Measurements from ENCODE around the gene ITGA8. TPM values are rescaled to one million over a fixed set of nuclear protein-coding genes. Genes with fewer than 3 reads are reported as not detected.

Gene ITGA8
- total RNA-seq, 2 donors from 2014 or later: not detected

DNA sequence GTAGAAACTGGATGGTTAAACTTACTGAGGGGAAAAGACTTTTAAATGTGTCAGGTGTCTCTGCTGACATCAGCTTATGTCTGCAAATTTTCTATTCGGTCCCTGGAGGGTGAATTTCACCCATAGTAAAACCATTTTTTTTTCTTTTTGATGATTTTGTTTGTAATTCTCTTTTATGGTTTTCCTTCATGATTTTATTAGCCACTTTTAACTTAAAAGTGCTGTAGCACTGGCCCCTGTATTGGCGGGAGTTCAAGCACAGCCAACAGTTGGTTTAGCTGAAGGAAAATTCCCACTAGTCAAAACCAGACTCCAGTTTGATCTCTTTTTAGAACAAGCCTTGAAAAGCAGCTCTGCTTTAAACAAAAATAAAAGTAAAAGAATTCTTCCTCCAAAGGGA is 5.0 kb upstream of the ITGA8 start:
- DNase-seq: no peak
- H3K27me3 Mint-ChIP-seq: peaks cover 24% of the 10 kb centered on the region
- peaks cover 4% of the 10 kb centered on the region for H3K36me3 Mint-ChIP-seq (ENCODE audit: low read depth)
- H3K4me1 Mint-ChIP-seq: no peaks in the 10 kb centered on the region
- H3K4me3 Mint-ChIP-seq: no peak overlapping the region
- no peak overlapping the region for H3K27ac Mint-ChIP-seq
- no peak for ATAC-seq
- H3K9me3 ChIP-seq (ENCODE audit: control insufficient read depth, low read length, poor library complexity, severe bottlenecking): no peaks in the 10 kb centered on the region

DNA sequence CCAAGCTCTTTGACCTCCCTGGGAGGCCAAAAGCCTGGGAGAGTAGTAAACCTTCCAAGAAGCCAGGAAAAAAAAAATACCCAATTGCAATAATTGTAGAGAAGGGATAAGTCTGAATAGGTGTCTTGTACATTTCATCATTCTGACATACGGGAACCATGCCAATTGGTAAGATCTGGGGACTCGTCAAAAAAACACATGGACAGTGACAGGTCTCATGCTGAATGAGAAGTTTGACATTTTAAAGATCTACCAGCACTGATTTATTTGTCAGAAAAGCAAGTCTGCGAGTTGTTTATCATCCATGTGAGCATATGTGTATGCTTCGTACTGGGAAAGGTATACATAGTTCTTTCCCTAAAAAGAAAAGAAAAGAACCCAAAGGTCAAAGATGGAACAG is 4.1 kb upstream of the ITGA8 start:
- ATAC-seq (no peak), DNase-seq (no peak)
- Mint-ChIP-seq H3K27me3 (peaks cover 29% of the 10 kb centered on the region), H3K27ac (no peak overlapping the region), H3K4me1 (peaks cover 1% of the 10 kb centered on the region), H3K36me3 (ENCODE audit: low read depth) (peaks cover 7% of the 10 kb centered on the region), H3K4me3 (no peak overlapping the region)
- H3K9me3 ChIP-seq (ENCODE audit: control insufficient read depth, low read length, poor library complexity, severe bottlenecking): no peaks in the 10 kb centered on the region

DNA sequence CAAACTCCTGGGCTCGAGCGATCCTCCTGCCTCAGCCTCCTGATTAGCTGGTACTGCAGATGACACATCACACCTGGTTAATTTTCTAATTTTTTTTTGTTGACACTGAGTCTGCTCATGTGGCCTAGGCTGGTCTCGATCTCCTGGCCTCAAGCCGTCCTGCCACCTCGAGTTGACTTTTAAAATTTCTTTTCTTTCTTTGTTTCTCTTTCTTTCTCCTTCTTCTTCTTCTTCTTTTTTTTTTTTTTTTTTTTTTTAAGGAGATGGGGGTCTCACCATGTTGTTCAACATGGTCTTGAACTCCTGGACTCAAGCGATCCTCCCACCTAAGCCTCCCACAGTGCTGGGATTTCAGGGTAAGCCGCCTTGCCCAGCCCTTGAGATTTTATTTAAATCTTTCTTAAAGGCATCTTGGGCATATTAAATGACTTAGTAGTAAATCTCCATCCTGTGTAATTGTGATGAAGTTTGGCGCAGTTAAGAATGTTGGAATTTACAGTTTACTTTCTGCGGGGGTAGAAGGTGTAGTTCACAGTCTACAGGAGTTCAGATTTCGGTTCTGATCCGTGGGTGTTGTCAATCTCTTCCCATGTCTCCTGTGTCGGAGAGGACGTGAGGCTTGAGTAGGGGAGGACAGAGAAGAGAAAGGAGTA is 1.0 kb upstream of the ITGA8 start:
- Mint-ChIP-seq H3K27me3 (peaks cover 43% of the 10 kb centered on the region), H3K4me1 (peaks cover 2% of the 10 kb centered on the region), H3K36me3 (ENCODE audit: low read depth) (peaks cover 10% of the 10 kb centered on the region), H3K4me3 (no peak overlapping the region), H3K27ac (no peak overlapping the region)
- DNase-seq (no peak), ATAC-seq (no peak)
- H3K9me3 ChIP-seq (ENCODE audit: control insufficient read depth, low read length, poor library complexity, severe bottlenecking): no peaks in the 10 kb centered on the region

DNA sequence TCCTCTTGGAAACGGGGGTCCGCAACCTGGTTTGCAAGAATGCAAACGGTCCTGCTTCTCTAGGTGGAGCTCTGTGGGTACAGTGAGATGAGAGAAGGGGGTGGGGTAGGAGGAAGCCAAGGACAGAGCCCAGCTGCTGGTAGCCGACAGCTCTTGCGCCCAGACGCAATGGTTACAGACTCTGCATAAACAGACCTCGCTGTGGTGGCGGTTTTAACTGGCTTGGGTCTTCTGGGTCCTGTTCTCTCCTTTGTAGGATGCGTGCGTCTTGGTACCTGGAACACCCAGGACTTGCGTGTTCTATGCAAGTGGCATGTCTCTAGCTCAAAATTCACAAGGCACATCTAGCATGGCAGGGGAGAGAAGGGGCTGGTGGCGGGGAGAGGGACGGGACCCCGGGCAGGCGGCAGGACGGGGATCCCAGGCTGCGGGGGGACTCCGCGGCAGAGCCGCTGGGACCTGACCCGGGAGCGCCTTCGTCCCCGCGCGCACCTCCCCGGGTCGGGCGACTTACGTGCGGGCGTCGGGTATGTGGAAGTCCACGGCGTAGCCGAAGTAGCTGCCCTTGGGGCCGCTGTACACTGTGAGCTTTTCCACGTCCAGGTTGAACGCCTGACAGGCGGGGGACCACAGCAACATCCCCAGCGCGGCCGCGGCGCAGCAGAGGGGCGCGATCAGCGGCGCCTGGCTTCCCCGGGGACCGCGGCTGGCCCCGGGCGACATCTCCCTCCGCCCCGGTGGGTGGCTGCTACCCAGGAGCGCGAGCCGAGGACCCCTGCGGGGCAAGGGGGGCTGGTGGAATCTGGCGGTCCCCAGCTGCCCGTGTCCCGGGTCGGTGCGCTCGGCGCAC is 448 bp downstream of the ITGA8 start:
- Mint-ChIP-seq H3K36me3 (ENCODE audit: low read depth) (peaks cover 10% of the 10 kb centered on the region), H3K4me3 (no peak overlapping the region)
- DNase-seq: no peak

DNA sequence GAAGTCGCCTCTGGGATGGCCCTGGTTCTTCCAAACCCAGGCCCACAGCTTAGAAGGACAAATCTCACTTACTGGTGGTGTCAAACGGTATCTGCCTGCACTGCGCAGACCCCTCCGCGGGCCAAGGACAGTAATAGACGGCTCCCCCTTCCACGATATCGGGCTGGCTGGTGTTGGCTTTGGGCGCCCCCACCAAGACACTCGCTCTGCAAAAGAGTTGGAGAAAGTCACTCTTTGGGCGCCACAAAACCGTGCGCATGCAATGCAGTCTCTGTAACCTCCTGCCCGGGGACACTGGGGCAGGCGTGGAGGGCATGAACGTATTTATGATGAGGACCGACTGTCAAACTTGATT is 1.1 kb downstream of the ITGA8 start:
- no peak overlapping the region for H3K4me3 Mint-ChIP-seq
- no peak overlapping the region for H3K27ac Mint-ChIP-seq
- peaks cover 52% of the 10 kb centered on the region for H3K27me3 Mint-ChIP-seq
- DNase-seq (no peak), ATAC-seq (no peak)
- H3K9me3 ChIP-seq (ENCODE audit: control insufficient read depth, low read length, poor library complexity, severe bottlenecking): no peaks in the 10 kb centered on the region
- H3K36me3 Mint-ChIP-seq (ENCODE audit: low read depth): peaks cover 10% of the 10 kb centered on the region
- peaks cover 2% of the 10 kb centered on the region for H3K4me1 Mint-ChIP-seq

More for the DNA sequence above, 448 bp downstream of the ITGA8 start:
- Mint-ChIP-seq H3K27ac (no peak overlapping the region), H3K27me3 (peaks cover 48% of the 10 kb centered on the region), H3K4me1 (peaks cover 2% of the 10 kb centered on the region)
- no peak for ATAC-seq
- H3K9me3 ChIP-seq (ENCODE audit: control insufficient read depth, low read length, poor library complexity, severe bottlenecking): no peaks in the 10 kb centered on the region

DNA sequence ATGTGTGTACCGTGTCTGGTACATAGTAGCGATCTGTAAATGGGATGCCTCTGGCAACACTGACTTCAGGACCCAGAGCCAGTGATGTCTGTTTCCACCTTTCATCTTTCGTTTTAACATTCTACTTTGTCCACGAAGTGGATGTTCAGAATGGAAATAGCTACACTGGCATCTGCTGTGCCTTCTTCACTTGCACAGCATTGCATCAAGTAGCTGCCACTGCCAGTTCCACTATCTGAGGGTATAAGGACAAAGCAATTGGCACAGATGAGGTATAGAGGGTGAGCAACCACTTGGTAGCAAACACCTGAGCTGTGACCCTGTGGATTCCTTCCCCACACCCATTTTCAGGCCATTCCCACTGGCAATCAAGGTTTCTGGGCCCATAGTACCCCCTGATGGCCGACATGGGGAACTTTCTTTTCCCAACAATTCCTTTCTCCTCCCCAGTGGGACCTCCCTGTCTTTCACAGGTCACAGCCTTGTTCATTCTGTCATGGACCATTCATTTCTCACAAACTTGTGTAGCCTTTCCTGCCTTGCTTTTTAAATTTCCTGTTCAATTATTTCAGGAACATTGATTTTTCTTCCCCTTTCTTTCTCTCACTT is 4.0 kb downstream of the ITGA8 start:
- Mint-ChIP-seq H3K4me3 (no peak overlapping the region), H3K4me1 (peaks cover 2% of the 10 kb centered on the region), H3K27me3 (peaks cover 48% of the 10 kb centered on the region), H3K27ac (no peak overlapping the region), H3K36me3 (ENCODE audit: low read depth) (peaks cover 6% of the 10 kb centered on the region)
- H3K9me3 ChIP-seq (ENCODE audit: control insufficient read depth, low read length, poor library complexity, severe bottlenecking): no peaks in the 10 kb centered on the region
- no peak for ATAC-seq
- DNase-seq: no peak

DNA sequence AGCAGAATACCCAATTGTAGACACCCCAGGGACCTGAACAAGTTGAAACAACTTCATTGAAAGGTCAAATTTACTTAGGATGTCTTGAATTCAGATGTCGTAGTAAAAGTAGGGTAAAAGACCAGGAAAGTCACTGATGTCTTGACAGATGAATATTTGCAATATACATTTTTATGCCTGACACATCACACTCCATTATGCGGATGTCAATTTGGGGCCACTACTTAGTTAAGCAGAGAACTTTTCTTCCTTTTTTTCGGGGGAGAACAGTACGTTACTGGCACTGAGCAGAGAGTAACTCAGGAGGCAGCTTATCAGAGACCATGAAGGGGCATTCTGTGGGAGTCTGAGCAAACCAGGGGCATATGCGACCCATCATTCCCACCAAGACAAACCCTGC is 4.9 kb downstream of the ITGA8 start:
- Mint-ChIP-seq H3K4me3 (no peak overlapping the region), H3K27me3 (peaks cover 52% of the 10 kb centered on the region), H3K36me3 (ENCODE audit: low read depth) (peaks cover 6% of the 10 kb centered on the region), H3K27ac (no peak overlapping the region), H3K4me1 (peaks cover 2% of the 10 kb centered on the region)
- ATAC-seq: no peak
- no peak for DNase-seq
- no peaks in the 10 kb centered on the region for H3K9me3 ChIP-seq (ENCODE audit: control insufficient read depth, low read length, poor library complexity, severe bottlenecking)

DNA sequence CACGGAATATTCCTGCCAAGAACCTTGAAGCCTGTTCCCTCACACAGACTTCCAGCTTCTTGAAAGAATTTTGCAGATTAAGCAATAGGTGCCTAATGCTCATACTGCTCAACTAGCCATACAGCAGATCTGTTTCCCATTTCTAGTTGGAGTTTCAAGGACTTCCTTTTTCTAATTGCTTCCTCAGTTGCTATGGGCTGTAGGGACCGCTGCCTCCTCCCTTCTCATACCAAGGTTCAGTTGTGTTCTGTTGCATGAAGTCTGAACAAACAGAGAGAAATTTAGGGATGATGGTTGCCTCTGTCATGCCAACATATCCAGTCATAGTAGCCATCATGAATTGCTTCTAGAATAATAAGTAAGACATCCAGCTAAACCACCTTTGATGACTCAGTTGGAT is 6.8 kb downstream of the ITGA8 start:
- Mint-ChIP-seq H3K27me3 (peaks cover 39% of the 10 kb centered on the region), H3K4me3 (no peak overlapping the region), H3K36me3 (ENCODE audit: low read depth) (no peaks in the 10 kb centered on the region), H3K27ac (no peak overlapping the region), H3K4me1 (no peaks in the 10 kb centered on the region)
- no peak for DNase-seq
- no peaks in the 10 kb centered on the region for H3K9me3 ChIP-seq (ENCODE audit: control insufficient read depth, low read length, poor library complexity, severe bottlenecking)
- no peak for ATAC-seq

DNA sequence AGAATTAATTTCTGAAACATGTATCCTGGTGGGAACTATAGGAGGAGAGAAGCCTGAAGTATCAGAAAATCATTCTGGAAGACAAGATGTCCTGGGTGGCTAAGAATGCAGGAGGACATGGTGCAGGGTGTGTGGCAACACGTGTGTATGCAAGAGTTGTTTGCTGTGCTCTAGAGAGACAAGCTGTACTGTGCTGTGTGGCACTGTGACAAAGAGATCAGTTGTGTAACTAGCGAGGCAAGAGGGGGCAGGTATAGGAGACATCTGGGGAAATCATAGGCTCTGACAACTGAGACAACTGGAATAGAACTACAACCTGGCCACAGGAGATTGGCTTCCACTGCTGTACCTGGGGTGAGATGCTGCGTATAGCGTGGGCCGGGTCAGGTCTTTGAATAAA is 9.3 kb downstream of the ITGA8 start:
- DNase-seq: no peak
- Mint-ChIP-seq H3K36me3 (ENCODE audit: low read depth) (no peaks in the 10 kb centered on the region), H3K27ac (no peak overlapping the region), H3K4me1 (no peaks in the 10 kb centered on the region), H3K4me3 (no peak overlapping the region), H3K27me3 (peaks cover 29% of the 10 kb centered on the region)
- H3K9me3 ChIP-seq (ENCODE audit: control insufficient read depth, low read length, poor library complexity, severe bottlenecking): no peaks in the 10 kb centered on the region
- no peak for ATAC-seq

DNA sequence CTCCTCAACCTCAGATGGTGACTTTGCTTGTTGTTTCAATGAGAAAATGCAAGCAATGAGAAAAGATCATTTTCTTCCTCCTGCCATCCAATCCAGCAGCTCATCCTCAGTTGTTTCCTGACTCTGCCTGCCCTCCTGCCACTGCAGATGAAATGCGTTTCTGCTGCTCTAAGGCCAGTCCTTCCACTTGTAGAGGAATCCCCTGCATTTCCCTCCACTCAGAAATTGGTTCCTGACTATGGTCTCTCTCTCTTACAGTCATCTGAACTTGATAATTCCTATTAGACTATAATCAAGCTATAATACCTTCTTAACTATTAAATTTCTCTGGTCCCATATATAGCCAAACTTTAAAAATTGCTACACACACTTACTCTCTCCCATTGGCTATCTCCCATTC is 14.4 kb downstream of the ITGA8 start:
- Mint-ChIP-seq H3K36me3 (ENCODE audit: low read depth) (no peaks in the 10 kb centered on the region), H3K27me3 (peaks cover 4% of the 10 kb centered on the region), H3K4me3 (no peak overlapping the region), H3K4me1 (no peaks in the 10 kb centered on the region), H3K27ac (no peak overlapping the region)
- no peak for ATAC-seq
- H3K9me3 ChIP-seq (ENCODE audit: control insufficient read depth, low read length, poor library complexity, severe bottlenecking): no peaks in the 10 kb centered on the region
- no peak for DNase-seq

DNA sequence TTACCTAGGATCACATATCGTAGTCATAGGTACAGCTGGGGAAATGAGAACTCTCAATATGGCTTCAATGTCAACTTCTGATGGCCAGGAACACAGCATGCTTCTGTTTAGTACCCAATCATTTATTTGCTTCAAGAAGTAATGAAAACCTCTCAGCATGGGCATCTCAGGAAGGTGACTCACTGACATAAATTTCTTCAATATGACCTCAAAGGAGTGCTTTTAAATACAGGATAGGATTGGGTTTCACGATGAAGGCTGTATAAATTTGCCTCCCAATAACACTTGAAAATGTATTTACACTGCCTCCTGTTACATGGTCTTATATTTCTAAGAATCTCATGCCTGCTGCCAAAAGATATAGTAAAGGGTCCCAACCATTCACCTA is 15.1 kb downstream of the ITGA8 start:
- no peak overlapping the region for H3K4me3 Mint-ChIP-seq
- no peaks in the 10 kb centered on the region for H3K36me3 Mint-ChIP-seq (ENCODE audit: low read depth)
- ATAC-seq (no peak), DNase-seq (no peak)
- no peak overlapping the region for H3K27ac Mint-ChIP-seq
- H3K9me3 ChIP-seq (ENCODE audit: control insufficient read depth, low read length, poor library complexity, severe bottlenecking): no peaks in the 10 kb centered on the region
- no peaks in the 10 kb centered on the region for H3K4me1 Mint-ChIP-seq
- H3K27me3 Mint-ChIP-seq: peaks cover 7% of the 10 kb centered on the region

DNA sequence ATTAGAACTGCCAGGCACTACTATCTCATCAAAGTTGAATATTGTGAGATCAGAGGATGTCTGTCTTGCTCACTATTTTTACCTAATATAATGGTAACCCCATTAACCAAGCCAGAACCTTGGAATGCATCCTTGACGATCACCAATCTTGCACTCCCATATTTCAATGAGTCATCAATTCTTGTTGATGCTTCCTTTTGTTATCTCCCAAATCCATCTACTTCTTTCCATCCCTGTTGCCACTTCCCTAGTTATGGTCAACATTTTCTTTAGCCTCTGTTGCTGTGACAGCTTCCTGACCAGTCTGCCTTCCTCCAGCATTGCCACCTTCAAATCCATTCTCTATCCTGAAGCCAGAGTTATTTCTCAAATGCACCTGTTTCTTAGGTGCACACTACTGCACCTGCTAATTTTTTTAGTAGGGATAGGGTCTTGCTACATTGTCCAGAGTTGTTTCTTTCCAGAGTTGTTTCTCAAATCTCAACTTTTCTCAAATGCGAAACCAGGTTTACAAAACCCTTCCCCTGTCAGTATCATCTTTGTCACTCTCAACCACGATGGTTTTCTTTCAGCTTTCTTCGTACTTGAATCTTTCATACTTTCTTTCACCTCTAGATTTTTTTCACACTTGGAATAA is 15.7 kb downstream of the ITGA8 start:
- peaks cover 7% of the 10 kb centered on the region for H3K27me3 Mint-ChIP-seq
- DNase-seq (no peak), ATAC-seq (no peak)
- no peak overlapping the region for H3K27ac Mint-ChIP-seq
- H3K4me1 Mint-ChIP-seq: no peaks in the 10 kb centered on the region
- no peak overlapping the region for H3K4me3 Mint-ChIP-seq
- no peaks in the 10 kb centered on the region for H3K36me3 Mint-ChIP-seq (ENCODE audit: low read depth)
- H3K9me3 ChIP-seq (ENCODE audit: control insufficient read depth, low read length, poor library complexity, severe bottlenecking): no peaks in the 10 kb centered on the region

DNA sequence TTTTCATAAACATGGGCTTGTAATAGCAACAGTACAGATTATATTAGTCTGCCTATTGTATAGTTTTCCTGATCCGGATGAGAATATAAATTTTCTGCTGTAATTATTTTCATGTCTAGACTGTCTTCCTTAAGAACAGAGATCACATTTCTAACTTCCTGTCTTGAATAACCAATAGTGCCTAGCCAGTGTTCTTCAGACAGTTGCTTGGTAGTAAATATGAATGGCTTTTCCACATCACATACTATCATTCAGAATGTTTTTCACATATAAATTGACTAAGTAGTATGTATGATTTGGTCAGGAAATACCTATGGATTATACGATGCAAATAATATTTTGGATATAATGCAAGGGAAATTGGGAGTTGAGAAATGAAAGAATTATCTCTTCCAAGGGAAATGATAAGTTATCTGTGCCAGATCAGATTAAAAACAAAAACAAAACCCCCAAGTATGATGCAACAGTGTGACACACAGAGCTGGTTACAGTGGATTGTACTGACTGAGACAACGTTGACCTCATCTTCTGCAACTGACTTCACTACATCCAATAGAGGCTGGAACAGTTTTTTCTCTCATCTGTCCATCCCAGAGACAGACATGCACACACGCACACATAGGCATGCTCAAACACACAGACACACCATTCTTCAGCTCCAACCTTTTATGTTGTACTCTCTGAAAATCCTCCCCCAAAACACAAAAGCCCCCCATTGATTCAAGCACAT is 16.4 kb downstream of the ITGA8 start:
- DNase-seq (no peak), ATAC-seq (no peak)
- Mint-ChIP-seq H3K4me1 (no peaks in the 10 kb centered on the region), H3K36me3 (ENCODE audit: low read depth) (no peaks in the 10 kb centered on the region), H3K27ac (no peak overlapping the region), H3K4me3 (no peak overlapping the region), H3K27me3 (peaks cover 7% of the 10 kb centered on the region)
- H3K9me3 ChIP-seq (ENCODE audit: control insufficient read depth, low read length, poor library complexity, severe bottlenecking): no peaks in the 10 kb centered on the region
